Activated CD4-positive, alpha-beta memory T cell treated with anti-CD3 and anti-CD28 coated beads, Interleukin-2, amount 10 ng/mL, durations not matched to agents 7 days and 5 days (primary cell): Measurements from ENCODE around the gene PARD6G. TPM values are rescaled to one million over a fixed set of nuclear protein-coding genes. Genes with fewer than 3 reads are reported as not detected.
A peak's percentile ranks its signal among the peaks of the same experiment; 100 is the strongest.
"Not testable (repeated sequence)": the region's sequence is repeated elsewhere in the genome, so short reads cannot be mapped to it uniquely, and the experiment has no call there.

Experiments
- CTCF ChIA-PET: fragments of 350-600 bp; sonication (Branson Sonifier 250); formaldehyde crosslinking; loops from one replicate; lab custom pipeline; 2021; ENCODE audit warnings: antibody characterized with exemption, inconsistent platforms; lab: Charles Lee
- POLR2A ChIA-PET: fragments of 350-600 bp; sonication (Branson Sonifier 250); formaldehyde crosslinking; loops from one replicate; lab custom pipeline; 2021; ENCODE audit warnings: antibody characterized with exemption; lab: Charles Lee
- DNase-seq: peaks from one replicate; pipeline ENCODE4 v3.0.0-alpha.2; 2020
- H3K27ac Mint-ChIP-seq: one replicate; pipeline ENCODE4 v1.8.0; 2021; ENCODE audit warnings: mild to moderate bottlenecking, mixed read lengths
- H3K27me3 Mint-ChIP-seq: one replicate; pipeline ENCODE4 v1.8.0; 2021; ENCODE audit warnings: mixed read lengths
- H3K36me3 Mint-ChIP-seq: one replicate; pipeline ENCODE4 v1.8.0; 2021; ENCODE audit warnings: low read depth, mixed read lengths
- H3K4me1 Mint-ChIP-seq: one replicate; pipeline ENCODE4 v1.8.0; 2021; ENCODE audit warnings: mixed read lengths
- H3K4me3 Mint-ChIP-seq: one replicate; pipeline ENCODE4 v1.8.0; 2021; ENCODE audit warnings: mild to moderate bottlenecking, mixed read lengths
- H3K9me3 Mint-ChIP-seq: one replicate; pipeline ENCODE4 v1.8.0; 2021; ENCODE audit warnings: mixed read lengths
- total RNA-seq, 2 experiments: library from RNA; stranded (reverse); gene quantifications; one replicate each; pipeline ENCODE4 v1.2.3, GENCODE V29; 2021

The PARD6G gene
- total RNA-seq, 2 experiments from 2014 or later, result 0.20 to 0.33 TPM

DNA sequence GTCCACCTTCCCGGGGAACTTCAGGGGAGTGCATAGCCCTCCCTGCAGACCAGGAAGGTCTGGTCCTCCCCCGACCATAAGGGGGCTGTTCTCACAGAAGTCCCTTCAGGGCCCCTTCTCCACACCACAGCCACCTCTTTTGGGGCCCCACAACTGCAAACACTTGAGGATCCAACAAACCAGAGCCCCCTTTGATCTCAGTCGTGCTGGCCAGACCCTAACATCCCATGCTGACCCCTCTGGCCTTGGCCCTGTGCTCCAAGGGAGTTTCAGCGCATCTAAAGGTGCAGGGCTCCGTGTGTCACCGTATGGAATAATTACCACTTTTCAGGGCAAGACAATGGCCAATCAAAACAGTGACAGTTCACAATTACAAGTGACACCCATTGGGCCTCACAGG is 80.6 kb downstream of the PARD6G start:
- H3K4me1 Mint-ChIP-seq, result peaks cover 3% of the 10 kb centered on the region
- DNase-seq, result no peak
- no peaks in the 10 kb centered on the region for H3K36me3 Mint-ChIP-seq
- ChIA-PET POLR2A (no interaction called here), CTCF (no interaction called here)
- peaks cover 15% of the 10 kb centered on the region for H3K27me3 Mint-ChIP-seq
- peaks cover 4% of the 10 kb centered on the region for H3K9me3 Mint-ChIP-seq
- no peak overlapping the region for H3K4me3 Mint-ChIP-seq
- H3K27ac Mint-ChIP-seq, result no peak overlapping the region

DNA sequence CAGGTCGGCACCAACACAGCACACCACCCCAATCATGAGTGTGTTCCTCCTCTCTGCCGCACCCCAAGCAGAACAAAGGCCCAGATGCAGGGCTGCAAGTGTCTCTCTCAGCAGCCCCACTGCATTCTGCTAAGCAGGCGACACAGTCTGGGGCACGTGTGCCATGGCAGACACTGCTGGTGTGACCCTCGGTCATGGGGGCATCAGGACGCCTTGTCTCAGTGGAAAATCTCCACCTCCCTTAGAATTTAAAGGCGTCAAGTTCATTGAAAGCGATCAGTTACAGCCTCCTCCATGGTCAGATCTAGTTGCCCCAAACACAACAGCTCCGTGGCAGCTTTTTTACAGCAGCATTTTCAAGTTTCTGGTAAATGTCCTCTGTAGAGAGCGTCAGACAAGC is 81.1 kb downstream of the PARD6G start:
- POLR2A ChIA-PET, result no interaction called here
- no peak for DNase-seq
- Mint-ChIP-seq H3K9me3 (peaks cover 4% of the 10 kb centered on the region), H3K36me3 (no peaks in the 10 kb centered on the region), H3K27ac (no peak overlapping the region), H3K27me3 (peaks cover 12% of the 10 kb centered on the region), H3K4me3 (no peak overlapping the region), H3K4me1 (no peaks in the 10 kb centered on the region)
- CTCF ChIA-PET, result interaction anchor here (1.3 kb wide), 1 partner anchor 10 kb away, joined by 3 read pairs; no protein-coding TSS in a partner anchor

DNA sequence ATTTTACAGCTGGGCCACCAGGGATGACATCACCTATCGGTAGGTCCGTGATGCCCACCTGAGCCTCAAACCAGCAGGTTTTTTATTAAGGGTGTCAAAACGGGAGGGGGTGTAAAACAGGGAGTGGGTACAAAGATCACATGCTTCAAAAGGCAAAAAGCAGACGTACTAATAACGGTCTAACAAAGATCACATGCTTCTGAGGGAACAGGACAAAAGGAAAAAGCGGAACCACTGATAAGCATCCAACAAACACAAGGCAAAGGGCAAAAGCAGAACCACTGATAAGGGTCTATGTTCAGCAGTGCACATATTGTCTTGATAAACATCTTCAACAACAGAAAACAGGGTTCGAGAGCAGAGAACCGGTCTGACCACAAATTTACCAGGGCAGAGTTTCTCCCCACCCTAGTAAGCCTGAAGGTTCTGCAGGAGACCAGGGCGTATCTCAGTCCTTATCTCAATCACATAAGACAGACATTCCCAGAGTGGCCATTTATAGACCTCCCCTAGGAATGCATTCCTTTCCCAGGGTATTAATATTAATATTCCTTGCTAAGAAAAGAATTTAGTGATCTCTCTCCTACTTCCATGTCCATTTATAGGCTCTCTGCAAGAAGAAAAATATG is 82.5 kb downstream of the PARD6G start:
- DNase-seq, H3K9me3 Mint-ChIP-seq, H3K4me1 Mint-ChIP-seq, H3K4me3 Mint-ChIP-seq, POLR2A ChIA-PET, CTCF ChIA-PET, H3K36me3 Mint-ChIP-seq, H3K27ac Mint-ChIP-seq: not testable (repeated sequence)
- peaks cover 10% of the 10 kb centered on the region for H3K27me3 Mint-ChIP-seq

DNA sequence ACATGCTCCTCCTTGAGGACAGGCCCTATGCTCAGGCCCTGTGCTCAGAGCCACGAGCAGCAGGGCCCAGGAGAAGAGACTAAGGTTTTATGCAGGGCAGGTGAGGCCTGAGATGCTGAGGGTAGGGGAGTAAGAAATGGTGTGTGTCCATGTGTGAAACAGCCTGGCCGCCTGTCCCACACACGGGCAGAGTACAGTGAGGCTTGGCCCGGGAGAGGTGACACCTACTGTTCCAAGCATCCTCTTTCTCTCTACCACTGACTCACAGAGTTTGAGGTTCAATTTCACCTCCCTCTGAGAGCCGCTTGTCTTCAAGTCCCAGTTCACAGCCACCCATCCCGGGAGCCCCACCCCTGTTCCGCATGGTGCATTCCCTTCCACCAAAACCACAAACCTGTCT is 84.1 kb downstream of the PARD6G start:
- no peak for DNase-seq
- Mint-ChIP-seq H3K27me3 (peaks cover 9% of the 10 kb centered on the region), H3K9me3 (peaks cover 4% of the 10 kb centered on the region), H3K27ac (no peak overlapping the region), H3K4me1 (peaks cover 2% of the 10 kb centered on the region), H3K4me3 (no peak overlapping the region), H3K36me3 (no peaks in the 10 kb centered on the region)
- CTCF ChIA-PET, result no interaction called here
- POLR2A ChIA-PET, result no interaction called here

GRCh38 chr18:80161781-80162417 is 85.4 kb downstream of the PARD6G start:
- Mint-ChIP-seq H3K36me3 (no peaks in the 10 kb centered on the region), H3K9me3 (peaks cover 4% of the 10 kb centered on the region), H3K4me3 (no peak overlapping the region), H3K27me3 (peaks cover 7% of the 10 kb centered on the region), H3K27ac (no peak overlapping the region), H3K4me1 (peaks cover 2% of the 10 kb centered on the region)
- CTCF ChIA-PET, result interaction anchor here (0.6 to 9.1 kb wide), 2 partner anchors 9 to 18 kb away, joined by 4 to 65 read pairs; no protein-coding TSS in a partner anchor
- POLR2A ChIA-PET, result no interaction called here
- no peak for DNase-seq

DNA sequence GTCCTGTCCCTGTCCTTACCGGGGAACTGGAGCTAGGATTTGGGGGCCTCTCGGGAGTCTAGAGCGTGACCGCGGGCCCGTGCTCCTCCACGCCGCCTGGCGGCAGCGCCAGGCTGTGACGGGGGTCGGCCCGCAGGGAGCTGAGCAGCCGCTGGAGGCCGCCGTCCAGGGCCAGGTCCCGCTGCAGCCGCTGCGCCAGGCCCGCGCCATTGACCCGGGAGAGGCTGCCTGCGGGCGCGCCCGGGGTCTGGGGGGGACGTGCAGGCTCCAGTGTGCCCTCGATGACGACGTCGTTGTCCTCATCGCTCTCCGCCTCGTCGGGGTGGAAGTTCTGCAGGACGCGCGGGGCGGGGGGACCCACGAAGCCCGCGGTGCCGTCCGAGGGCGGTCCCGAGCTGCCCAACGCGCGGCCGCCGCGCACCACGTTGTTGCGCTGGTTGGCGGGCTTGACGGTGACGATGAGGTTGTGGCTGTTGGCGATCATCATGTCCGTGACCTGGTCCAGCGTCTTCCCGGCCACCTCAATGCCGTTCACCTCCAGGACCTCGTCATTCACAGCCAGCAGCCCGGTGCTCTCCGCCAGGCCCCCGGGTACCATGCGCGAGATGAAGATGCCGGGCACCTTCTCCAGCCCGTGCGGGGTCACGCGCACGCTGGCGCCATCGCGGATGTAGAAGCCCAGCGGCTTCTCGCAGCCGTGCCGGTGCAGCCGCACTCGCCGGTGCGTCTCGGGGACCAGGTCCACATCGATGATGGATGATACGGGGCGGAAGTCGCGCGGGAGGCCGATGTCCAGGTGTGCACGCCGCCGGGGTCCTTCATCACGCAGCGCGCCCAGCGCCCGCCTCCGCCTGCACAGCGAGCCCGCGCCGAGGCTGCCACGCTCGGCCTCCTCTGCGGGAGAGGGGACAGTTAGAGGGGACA is 87.3 kb downstream of the PARD6G start:
- peaks cover 4% of the 10 kb centered on the region for H3K9me3 Mint-ChIP-seq
- no peak overlapping the region for H3K4me3 Mint-ChIP-seq
- CTCF ChIA-PET, result interaction anchor here (1.8 to 9.1 kb wide), 4 partner anchors 8 to 96 kb away, joined by 4 to 65 read pairs (median 8); no protein-coding TSS in a partner anchor
- H3K27ac Mint-ChIP-seq, result no peak overlapping the region
- H3K36me3 Mint-ChIP-seq, result no peaks in the 10 kb centered on the region
- POLR2A ChIA-PET, result no interaction called here
- peaks cover 8% of the 10 kb centered on the region for H3K27me3 Mint-ChIP-seq
- peaks cover 2% of the 10 kb centered on the region for H3K4me1 Mint-ChIP-seq
- DNase-seq, result peak; percentile 44

- Mint-ChIP-seq H3K4me3 (no peak overlapping the region), H3K27me3 (peaks cover 13% of the 10 kb centered on the region), H3K36me3 (no peaks in the 10 kb centered on the region), H3K27ac (no peak overlapping the region), H3K4me1 (peaks cover 8% of the 10 kb centered on the region), H3K9me3 (no peaks in the 10 kb centered on the region)
- ChIA-PET POLR2A (no interaction called here), CTCF (interaction anchor here (1.2 to 9.1 kb wide), 9 partner anchors 10 to 253 kb away, joined by 3 to 65 read pairs (median 6); no protein-coding TSS in a partner anchor)
- no peak for DNase-seq
Measured at GRCh38 chr18:80158365-80158764, 88.9 kb downstream of the PARD6G start.

DNA sequence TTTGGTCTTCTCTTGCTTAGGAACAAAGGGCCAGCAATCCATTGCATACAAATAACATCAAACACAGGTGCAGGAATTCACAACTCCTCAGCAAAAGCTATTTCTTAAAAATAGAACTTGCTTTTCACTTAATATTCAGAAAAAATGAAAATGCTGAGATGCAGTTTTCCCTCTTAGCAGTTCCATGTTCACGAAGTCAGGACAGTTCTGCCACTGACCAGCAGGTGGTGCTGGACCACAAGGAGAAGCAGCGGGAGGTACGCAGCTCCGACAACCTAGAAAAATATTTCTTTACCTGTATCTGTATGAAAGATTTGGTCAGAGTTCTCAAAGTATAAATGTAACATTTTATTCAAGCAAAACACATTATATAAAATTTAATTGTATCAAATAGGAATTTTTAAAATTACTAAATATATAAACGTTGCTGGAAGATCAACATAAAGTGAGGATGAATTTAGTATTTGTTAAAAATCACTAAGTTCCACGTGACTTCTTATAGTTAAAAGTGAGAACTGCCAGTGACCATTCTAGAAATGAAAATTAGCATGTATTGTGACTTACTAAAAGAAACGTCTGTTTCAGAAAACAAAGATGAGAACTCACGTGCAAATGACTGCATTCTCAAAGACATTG is 89.5 kb downstream of the PARD6G start:
- no peak overlapping the region for H3K27ac Mint-ChIP-seq
- no peaks in the 10 kb centered on the region for H3K36me3 Mint-ChIP-seq
- no peak overlapping the region for H3K4me3 Mint-ChIP-seq
- peaks cover 8% of the 10 kb centered on the region for H3K4me1 Mint-ChIP-seq
- H3K27me3 Mint-ChIP-seq, result peaks cover 13% of the 10 kb centered on the region
- ChIA-PET CTCF (interaction anchor here (0.7 to 9.1 kb wide), 10 partner anchors 10 to 252 kb away, joined by 3 to 65 read pairs (median 6); no protein-coding TSS in a partner anchor), POLR2A (no interaction called here)
- H3K9me3 Mint-ChIP-seq, result no peaks in the 10 kb centered on the region
- peak; percentile 76 for DNase-seq

- POLR2A ChIA-PET, result no interaction called here
- H3K4me1 Mint-ChIP-seq, result peaks cover 6% of the 10 kb centered on the region
- H3K36me3 Mint-ChIP-seq, result no peaks in the 10 kb centered on the region
- H3K27ac Mint-ChIP-seq, result no peak overlapping the region
- no peaks in the 10 kb centered on the region for H3K9me3 Mint-ChIP-seq
- H3K27me3 Mint-ChIP-seq, result peaks cover 21% of the 10 kb centered on the region
- DNase-seq, result peak; percentile 57
- CTCF ChIA-PET, result interaction anchor here (9.1 kb wide), 1 partner anchor 10 kb away, joined by 65 read pairs; no protein-coding TSS in a partner anchor
- H3K4me3 Mint-ChIP-seq, result no peak overlapping the region
Measured at GRCh38 chr18:80154293-80154692, 93.0 kb downstream of the PARD6G start.

DNA sequence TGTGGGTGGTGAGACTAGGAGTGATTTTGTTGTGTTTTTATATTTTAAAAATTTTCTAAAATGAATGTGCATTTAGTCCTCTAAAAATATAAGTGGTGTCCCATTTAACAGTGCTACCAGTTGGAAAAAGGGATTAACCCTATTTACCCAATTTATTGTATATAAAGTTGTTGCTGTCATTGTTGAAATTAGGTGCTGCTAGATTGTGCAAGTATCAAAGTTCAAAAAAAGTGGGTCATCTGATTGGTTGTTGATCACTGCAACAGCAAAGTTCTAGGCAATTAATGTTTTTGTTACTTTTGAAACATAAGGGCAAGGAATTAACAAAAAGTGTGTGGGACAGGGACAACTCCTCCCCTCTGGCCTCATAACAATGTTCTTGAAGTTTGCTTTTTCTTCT is 97.6 kb downstream of the PARD6G start:
- ChIA-PET CTCF (no interaction called here), POLR2A (no interaction called here)
- H3K36me3 Mint-ChIP-seq, result peaks cover 3% of the 10 kb centered on the region
- H3K4me1 Mint-ChIP-seq, result peaks cover 25% of the 10 kb centered on the region
- peaks cover 17% of the 10 kb centered on the region for H3K27me3 Mint-ChIP-seq
- H3K27ac Mint-ChIP-seq, result no peak overlapping the region
- H3K9me3 Mint-ChIP-seq, result no peaks in the 10 kb centered on the region
- no peak overlapping the region for H3K4me3 Mint-ChIP-seq
- DNase-seq, result no peak

DNA sequence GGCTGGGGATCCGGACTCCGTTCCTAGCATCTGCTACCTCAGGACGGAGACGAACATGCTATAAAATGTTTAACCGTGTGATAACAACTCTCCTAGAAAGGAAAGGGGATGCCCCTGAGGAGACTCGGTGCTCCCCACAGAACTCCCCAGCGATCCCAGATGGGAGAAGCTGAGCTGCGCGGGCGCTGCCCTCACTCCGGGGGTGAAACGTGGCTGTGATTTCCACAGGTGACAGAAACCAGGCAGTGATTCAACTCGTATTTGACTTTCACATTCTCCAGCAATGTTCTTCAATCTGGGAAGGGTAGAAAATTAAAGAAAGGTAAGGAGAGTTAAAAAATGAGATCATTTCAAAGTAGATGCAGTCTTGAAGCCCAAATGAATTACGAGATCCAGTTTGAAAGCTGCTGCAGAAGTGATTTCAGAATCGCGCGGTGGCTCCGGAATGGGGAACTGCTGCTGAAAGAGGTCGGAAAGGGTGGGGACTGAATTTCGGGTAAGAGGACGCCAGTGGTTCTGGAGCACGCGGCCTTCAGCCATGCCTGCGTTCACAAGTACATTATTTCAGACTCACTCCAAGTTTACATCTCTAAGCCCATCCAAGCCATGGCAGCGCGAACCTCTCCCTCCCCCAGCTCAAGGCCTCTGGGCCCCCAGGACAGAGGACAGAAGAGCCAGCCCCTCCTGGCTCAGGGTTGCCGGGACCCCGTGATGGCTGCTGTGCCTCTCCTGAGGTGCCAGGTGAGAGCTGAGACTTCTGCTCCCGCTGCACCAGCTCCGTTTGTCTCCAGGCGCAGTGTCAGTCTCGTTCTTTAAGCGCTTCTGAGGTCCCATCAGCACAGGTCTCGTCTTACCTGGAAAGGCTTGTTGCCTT is 98.8 kb downstream of the PARD6G start:
- ChIA-PET POLR2A (interaction anchor here (1.3 kb wide), 1 partner anchor 40 kb away, joined by 6 read pairs; the partner anchor contains the start of gene ADNP2), CTCF (interaction anchor here (10.6 kb wide), 1 partner anchor 9 kb away, joined by 65 read pairs; no protein-coding TSS in a partner anchor)
- peak overlapping the region; percentile 79 for H3K4me3 Mint-ChIP-seq
- no peak overlapping the region for H3K27ac Mint-ChIP-seq
- H3K36me3 Mint-ChIP-seq, result peaks cover 3% of the 10 kb centered on the region
- DNase-seq, result no peak
- no peaks in the 10 kb centered on the region for H3K9me3 Mint-ChIP-seq
- peaks cover 19% of the 10 kb centered on the region for H3K4me1 Mint-ChIP-seq
- peaks cover 14% of the 10 kb centered on the region for H3K27me3 Mint-ChIP-seq
